Tibial nerve (tissue), 4 donors: ENCODE data around the gene MND1. TPM values are rescaled to one million over a fixed set of nuclear protein-coding genes. Genes with fewer than 3 reads are reported as not detected.

ENCODE experiments used
- DNase-seq, 2 donors: peaks; one replicate each; pipeline ENCODE4 v3.0.0-alpha.2; 2019; ENCODE audit warnings: low spot score in 2 of 2
- H3K27ac ChIP-seq, 4 donors: fragments of 200-600 bp; sonication (generic) in 3 of 4; one replicate each; pipeline ENCODE4 v1.5.1; 2017 to 2019; ENCODE audit warnings: mild to moderate bottlenecking in 1 of 4
- H3K27me3 ChIP-seq, 2 donors: fragments of 200-600 bp; sonication (generic) in 1 of 2; one replicate each; pipeline versions ENCODE4 v1.5.1 to v1.6.0; 2017 to 2019
- H3K36me3 ChIP-seq, 3 donors: fragments of 200-600 bp; sonication (generic); one replicate each; pipeline ENCODE4 v1.5.1; 2018 to 2019
- H3K4me1 ChIP-seq, 4 donors: fragments of 200-600 bp; sonication (generic) in 3 of 4; one replicate each; pipeline ENCODE4 v1.5.1; 2017 to 2019
- H3K4me3 ChIP-seq, 4 donors: fragments of 200-600 bp; sonication (generic) in 3 of 4; one replicate each; pipeline ENCODE4 v1.5.1; 2017 to 2019; ENCODE audit warnings: mild to moderate bottlenecking in 1 of 4, moderate library complexity in 1 of 4
- H3K9me3 ChIP-seq, 4 donors: fragments of 200-600 bp; sonication (generic) in 3 of 4; one replicate each; pipeline ENCODE4 v1.5.1; 2017 to 2019
- CTCF ChIP-seq, 5 experiments: fragments of 200-600 bp in 3 of 5; fragments of 450-650 bp in 2 of 5; sonication (generic) in 3 of 5; IDR thresholded peaks; one replicate each; pipeline ENCODE4 v1.5.1; 2016 to 2019; ENCODE audit warnings: antibody characterized with exemption in 5 of 5, mild to moderate bottlenecking in 3 of 5, moderate library complexity in 2 of 5
- EP300 ChIP-seq, 2 donors: sonication (generic); formaldehyde crosslinking; IDR thresholded peaks; one replicate each; pipeline ENCODE4 v1.6.1; 2017; ENCODE audit warnings: antibody characterized with exemption in 2 of 2, mild to moderate bottlenecking in 1 of 2
- POLR2A ChIP-seq, 2 donors: fragments of 450-650 bp; IDR thresholded peaks; one replicate each; pipeline ENCODE4 v1.6.1; 2017; ENCODE audit warnings: antibody characterized with exemption in 2 of 2, mild to moderate bottlenecking in 2 of 2, moderate library complexity in 2 of 2
- WGBS, 2 donors: methylation state at CpG; one replicate each; pipeline ENCODE4 v1.1.5; 2018; 5-methylcytosine and 5-hydroxymethylcytosine counted together
- total RNA-seq, 4 donors: library from RNA; depleted of rRNA; stranded (reverse); fragments of >200 nt; gene quantifications; one replicate each; pipeline ENCODE4 v1.1.0, GENCODE V29; 2016

MND1 gene
- total RNA-seq, 4 donors from 2014 or later = 0.66 to 2.1 TPM; not detected in 2

GRCh38 chr4:153384160-153384559 is 39.7 kb downstream of the MND1 start:
- Histone ChIP-seq H3K27ac (no peak overlapping the region), H3K36me3 (no peaks in the 10 kb centered on the region), H3K4me3 (no peak overlapping the region), H3K27me3 (no peaks in the 10 kb centered on the region), H3K4me1 (no peaks in the 10 kb centered on the region), H3K9me3 (no peaks in the 10 kb centered on the region)
- DNase-seq = no peak
- WGBS, 2 donors = 94 to 100% methylated on average over 1 of the region's 1 CpG
- TF ChIP-seq CTCF (IDR thresholded peaks at IDR 0.05) (no peak), POLR2A (IDR thresholded peaks at IDR 0.05) (no peak), EP300 (IDR thresholded peaks at IDR 0.05) (no peak)

DNA sequence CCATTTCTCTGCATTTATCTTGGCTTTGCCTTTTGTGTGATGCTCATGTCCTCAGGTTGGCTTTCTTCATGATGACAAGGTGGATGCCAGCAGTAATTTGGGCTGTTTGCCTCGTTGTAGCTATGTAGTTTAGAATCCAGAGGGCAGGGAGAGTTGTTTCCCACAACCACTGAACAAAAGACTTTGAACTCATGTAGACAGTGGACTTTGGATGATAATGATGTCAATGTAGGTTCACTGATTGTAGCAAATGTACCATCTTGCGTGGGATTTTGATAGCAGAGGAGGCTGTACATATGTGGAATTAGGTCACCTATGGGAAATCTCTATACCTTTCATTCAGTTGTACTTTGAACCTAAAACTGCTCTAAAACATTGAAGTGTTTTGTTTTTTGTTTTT is 41.3 kb downstream of the MND1 start:
- 84 to 86% methylated on average over 2 of the region's 2 CpGs for WGBS, 2 donors
- H3K36me3 ChIP-seq = no peaks in the 10 kb centered on the region
- no peaks in the 10 kb centered on the region for H3K4me1 ChIP-seq
- no peaks in the 10 kb centered on the region for H3K9me3 ChIP-seq
- no peak for TF ChIP-seq CTCF (IDR thresholded peaks at IDR 0.05)
- no peak for TF ChIP-seq POLR2A (IDR thresholded peaks at IDR 0.05)
- TF ChIP-seq EP300 (IDR thresholded peaks at IDR 0.05) = no peak
- H3K27me3 ChIP-seq = no peaks in the 10 kb centered on the region
- H3K27ac ChIP-seq = no peak overlapping the region
- no peak for DNase-seq
- H3K4me3 ChIP-seq = no peak overlapping the region

GRCh38 chr4:153387981-153388380 is 43.5 kb downstream of the MND1 start:
- DNase-seq = no peak
- Histone ChIP-seq H3K4me1 (no peaks in the 10 kb centered on the region), H3K27ac (no peak overlapping the region), H3K4me3 (no peak overlapping the region), H3K27me3 (no peaks in the 10 kb centered on the region), H3K36me3 (no peaks in the 10 kb centered on the region), H3K9me3 (no peaks in the 10 kb centered on the region)
- TF ChIP-seq CTCF (IDR thresholded peaks at IDR 0.05) (no peak), POLR2A (IDR thresholded peaks at IDR 0.05) (no peak), EP300 (IDR thresholded peaks at IDR 0.05) (no peak)
- 76 to 81% methylated on average over 4 of the region's 4 CpGs for WGBS, 2 donors

GRCh38 chr4:153393397-153393796 is 48.9 kb downstream of the MND1 start:
- DNase-seq = no peak

DNA sequence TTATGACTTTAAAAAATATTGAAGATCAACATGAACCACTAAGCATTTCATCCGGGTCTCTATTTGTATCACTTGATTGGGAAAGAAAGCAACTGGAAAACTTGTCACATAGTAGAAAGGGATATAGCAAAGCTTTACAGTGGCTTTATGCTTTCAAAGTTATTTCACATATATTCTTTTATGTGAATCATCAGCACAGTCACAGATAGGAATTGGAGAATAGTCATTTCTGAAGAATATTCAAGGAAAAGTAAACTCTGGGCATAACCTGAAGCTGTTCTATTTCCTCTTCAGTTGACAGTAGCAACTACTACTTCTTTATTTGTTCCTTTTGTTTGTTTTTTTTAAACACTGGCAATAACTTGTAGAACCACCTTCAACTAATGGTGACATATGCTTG is 50.5 kb downstream of the MND1 start:
- no peak for TF ChIP-seq POLR2A (IDR thresholded peaks at IDR 0.05)
- TF ChIP-seq EP300 (IDR thresholded peaks at IDR 0.05) = no peak
- no peak for TF ChIP-seq CTCF (IDR thresholded peaks at IDR 0.05)
- Histone ChIP-seq H3K36me3 (no peaks in the 10 kb centered on the region), H3K4me3 (no peak overlapping the region), H3K4me1 (no peaks in the 10 kb centered on the region), H3K9me3 (no peaks in the 10 kb centered on the region), H3K27ac (no peak overlapping the region), H3K27me3 (no peaks in the 10 kb centered on the region)
- WGBS, 2 donors = 91 to 95% methylated on average over 1 of the region's 1 CpG
- no peak for DNase-seq

More at GRCh38 chr4:153393397-153393796, 48.9 kb downstream of the MND1 start:
- no peaks in the 10 kb centered on the region for H3K9me3 ChIP-seq
- H3K27me3 ChIP-seq = no peaks in the 10 kb centered on the region
- no peak overlapping the region for H3K27ac ChIP-seq
- H3K36me3 ChIP-seq = no peaks in the 10 kb centered on the region
- H3K4me1 ChIP-seq = no peaks in the 10 kb centered on the region
- WGBS, 2 donors = 74 to 79% methylated on average over 6 of the region's 6 CpGs
- no peak for TF ChIP-seq CTCF (IDR thresholded peaks at IDR 0.05)
- no peak for TF ChIP-seq POLR2A (IDR thresholded peaks at IDR 0.05)
- no peak for TF ChIP-seq EP300 (IDR thresholded peaks at IDR 0.05)
- H3K4me3 ChIP-seq = no peak overlapping the region
